Karpas-422 (cell line): ENCODE data around the gene FAM184A. TPM values are rescaled to one million over a fixed set of nuclear protein-coding genes. Genes with fewer than 3 reads are reported as not detected.

ENCODE experiments used
- DNase-seq: peaks from one replicate; pipeline ENCODE4 v3.0.0-alpha.2; 2015
- H2AFZ ChIP-seq: fragments of 200-600 bp; sonication (generic); 2 replicates; pipeline ENCODE4 v1.6.1; 2014; ENCODE audit warnings: antibody characterized with exemption, low read length, mixed read lengths
- H3K27ac ChIP-seq: fragments of 200-600 bp; sonication (generic); 2 replicates; pipeline ENCODE4 v1.5.1; 2014; ENCODE audit warnings: mild to moderate bottlenecking, low read length, moderate library complexity
- H3K27me3 ChIP-seq: fragments of 200-600 bp; sonication (generic); 2 replicates; pipeline ENCODE4 v1.6.1; 2014; ENCODE audit warnings: low read length, mixed read lengths
- H3K36me3 ChIP-seq: fragments of 200-600 bp; sonication (generic); 2 replicates; pipeline ENCODE4 v1.6.1; 2014; ENCODE audit warnings: low read length, mixed read lengths; ENCODE audit not compliant: insufficient read depth
- H3K4me1 ChIP-seq: fragments of 200-600 bp; sonication (generic); 2 replicates; pipeline ENCODE4 v1.6.1; 2014; ENCODE audit warnings: mild to moderate bottlenecking, low read length, mixed read lengths
- H3K4me2 ChIP-seq: fragments of 200-600 bp; sonication (generic); 2 replicates; pipeline ENCODE4 v1.6.1; 2014; ENCODE audit warnings: low read length, low read depth, mild to moderate bottlenecking; ENCODE audit not compliant: poor library complexity, severe bottlenecking
- H3K4me3 ChIP-seq: fragments of 200-600 bp; sonication (generic); 2 replicates; pipeline ENCODE4 v1.5.1; 2014; ENCODE audit warnings: mild to moderate bottlenecking, antibody characterized with exemption, low read length, mixed read lengths
- H3K79me2 ChIP-seq: fragments of 200-600 bp; sonication (generic); 2 replicates; pipeline ENCODE4 v1.6.1; 2014; ENCODE audit warnings: mild to moderate bottlenecking, low read length, mixed read lengths
- H3K9ac ChIP-seq: fragments of 200-600 bp; sonication (generic); 2 replicates; pipeline ENCODE4 v1.6.0; 2014; ENCODE audit warnings: low read length
- H3K9me2 ChIP-seq: fragments of 200-600 bp; sonication (generic), shearing (Covaris generic); replicated peaks from 2 replicates; pipeline ENCODE4 v1.6.0; 2014; ENCODE audit warnings: mild to moderate bottlenecking, low read length, moderate library complexity; ENCODE audit not compliant: insufficient read depth
- H3K9me3 ChIP-seq: fragments of 300-700, 200-600 bp; sonication (generic); 2 replicates; pipeline ENCODE4 v1.6.1; 2014; ENCODE audit warnings: low read length, mixed read lengths
- H4K20me1 ChIP-seq: fragments of 200-600 bp; sonication (generic); 2 replicates; pipeline ENCODE4 v1.6.1; 2014; ENCODE audit warnings: mild to moderate bottlenecking, antibody characterized with exemption, low read length, low read depth; ENCODE audit not compliant: insufficient read depth
- total RNA-seq: library from RNA; depleted of rRNA; stranded (reverse); fragments of >200 nt; shearing (Covaris generic); gene quantifications from 2 replicates; pipeline ENCODE4 v1.2.3, GENCODE V29; 2014; ENCODE audit warnings: low replicate concordance

Gene FAM184A
- total RNA-seq, 1 experiment from 2014 or later = 8.4 TPM

DNA sequence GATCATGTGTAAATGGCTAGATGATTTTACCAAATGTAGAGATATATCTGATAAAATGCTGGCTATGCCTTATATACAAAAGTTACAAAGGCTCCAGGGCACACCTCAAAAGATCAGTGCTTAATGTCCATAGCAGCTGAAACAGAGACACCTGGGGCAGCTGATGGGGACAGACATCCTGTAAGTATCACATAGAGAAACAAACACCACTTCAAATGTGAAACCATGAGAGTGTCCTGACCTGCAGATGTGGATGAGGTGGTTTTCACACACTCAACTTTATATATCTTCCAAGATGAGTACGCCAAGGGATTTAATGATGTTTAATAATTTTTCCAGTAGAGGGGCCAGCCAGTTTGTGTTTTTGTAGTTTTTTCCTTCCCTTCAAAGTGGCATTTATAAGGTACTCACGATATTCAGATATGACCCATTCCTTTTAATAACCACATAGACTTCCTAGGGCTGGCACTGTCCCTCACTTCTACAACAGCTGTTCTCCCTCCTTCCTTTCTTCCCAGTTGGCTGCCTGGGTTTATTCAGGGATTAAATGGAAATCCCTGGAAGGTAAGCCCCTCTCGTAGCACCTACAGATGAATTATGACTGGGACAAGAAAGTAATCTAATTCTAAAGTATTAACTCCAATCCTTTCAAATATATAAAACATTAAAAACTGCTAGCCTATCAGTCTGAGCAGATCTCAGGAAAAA is 93.2 kb downstream of the FAM184A start:
- H3K4me1 ChIP-seq = no peaks in the 10 kb centered on the region
- no peak overlapping the region for H3K9ac ChIP-seq
- H3K4me2 ChIP-seq = no peak overlapping the region
- 0 out of 2 replicates have a peak overlapping the region, but pooled peaks have one; percentile 50 for H2AFZ ChIP-seq
- H3K9me2 ChIP-seq = no peaks in the 10 kb centered on the region
- no peaks in the 10 kb centered on the region for H3K27me3 ChIP-seq
- no peak overlapping the region for H3K27ac ChIP-seq
- H3K4me3 ChIP-seq = no peak overlapping the region
- no peaks in the 10 kb centered on the region for H3K79me2 ChIP-seq
- H3K9me3 ChIP-seq = no peaks in the 10 kb centered on the region
- no peaks in the 10 kb centered on the region for H4K20me1 ChIP-seq
- no peak for DNase-seq
- H3K36me3 ChIP-seq = no peaks in the 10 kb centered on the region

DNA sequence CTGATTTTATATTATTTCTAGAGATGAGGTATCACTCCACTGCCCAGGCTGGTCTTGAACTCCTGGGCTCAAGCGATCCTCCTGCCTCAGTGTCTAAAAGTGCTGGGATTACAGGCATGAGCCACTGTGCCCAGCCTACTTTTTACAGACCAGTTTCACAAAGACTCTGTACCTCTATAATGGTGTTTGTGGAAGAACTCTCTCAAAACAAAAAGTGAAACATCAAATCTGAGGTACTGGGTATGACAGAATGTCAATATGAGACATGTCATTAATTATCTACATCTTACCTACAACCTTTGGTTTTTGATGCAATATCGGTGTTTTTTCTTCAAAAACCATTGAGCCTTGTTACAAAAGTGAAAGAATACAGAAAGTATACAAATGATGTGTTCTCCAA is 94.1 kb downstream of the FAM184A start:
- Histone ChIP-seq H3K4me2 (no peak overlapping the region), H3K4me3 (no peak overlapping the region), H4K20me1 (no peaks in the 10 kb centered on the region), H3K27me3 (no peaks in the 10 kb centered on the region), H3K4me1 (no peaks in the 10 kb centered on the region), H3K9me2 (no peaks in the 10 kb centered on the region), H3K9ac (no peak overlapping the region), H3K36me3 (no peaks in the 10 kb centered on the region), H3K79me2 (no peaks in the 10 kb centered on the region), H3K9me3 (no peaks in the 10 kb centered on the region), H2AFZ (no peak overlapping the region), H3K27ac (no peak overlapping the region)
- DNase-seq = no peak

DNA sequence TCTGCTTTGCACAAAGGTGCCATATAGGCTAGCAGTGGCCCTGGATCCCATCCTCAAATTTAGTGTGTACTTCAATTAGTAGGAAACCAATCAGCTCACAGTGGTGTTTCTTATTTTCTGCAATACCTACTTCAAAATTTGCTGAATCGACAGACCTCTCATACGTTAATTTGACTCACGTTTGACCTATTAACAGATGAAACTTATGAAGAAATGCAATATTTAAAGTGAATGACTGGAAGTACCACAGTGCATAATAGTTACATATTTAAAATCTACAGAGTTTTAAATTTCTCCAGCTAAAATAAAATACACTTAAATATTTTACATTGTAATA is 95.9 kb downstream of the FAM184A start:
- Histone ChIP-seq H3K9ac (no peak overlapping the region), H3K27ac (no peak overlapping the region), H4K20me1 (no peaks in the 10 kb centered on the region), H3K9me2 (no peaks in the 10 kb centered on the region), H3K79me2 (no peaks in the 10 kb centered on the region), H3K36me3 (no peaks in the 10 kb centered on the region), H3K4me1 (no peaks in the 10 kb centered on the region), H3K4me2 (no peak overlapping the region), H3K4me3 (no peak overlapping the region), H3K9me3 (no peaks in the 10 kb centered on the region), H2AFZ (no peak overlapping the region), H3K27me3 (no peaks in the 10 kb centered on the region)
- no peak for DNase-seq

DNA sequence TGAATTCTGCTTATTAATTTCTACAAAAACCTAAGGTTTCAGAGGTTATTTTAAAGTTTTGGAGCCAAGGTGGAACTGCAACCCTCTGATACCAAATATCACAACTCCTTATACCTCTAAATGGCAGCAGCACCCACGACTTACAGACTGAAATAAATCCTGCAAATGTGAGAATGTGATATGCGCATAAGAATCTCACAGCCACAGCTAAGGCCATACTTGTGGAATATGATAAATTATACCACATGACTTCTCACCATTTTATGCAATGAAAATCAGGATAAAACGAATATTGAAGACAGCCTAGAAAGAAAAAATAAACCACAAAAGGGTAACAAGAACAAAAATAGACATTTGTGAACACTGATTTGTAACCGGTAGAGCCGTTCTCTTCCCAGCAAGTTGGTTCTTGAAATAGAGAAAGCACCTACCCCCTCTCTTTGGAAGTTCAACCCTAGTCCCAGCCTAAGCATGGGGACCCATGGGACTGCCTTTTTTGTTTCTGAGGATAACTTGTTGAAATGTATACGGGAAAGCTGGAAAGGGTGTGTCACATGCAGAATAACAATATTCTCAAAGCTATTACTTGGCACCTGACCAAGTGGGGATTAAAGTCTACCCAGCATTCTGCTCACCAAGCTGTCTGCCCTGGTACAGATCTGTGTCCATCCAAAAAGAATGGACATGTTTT is 96.4 kb downstream of the FAM184A start:
- no peak overlapping the region for H3K9ac ChIP-seq
- no peak for DNase-seq

DNA sequence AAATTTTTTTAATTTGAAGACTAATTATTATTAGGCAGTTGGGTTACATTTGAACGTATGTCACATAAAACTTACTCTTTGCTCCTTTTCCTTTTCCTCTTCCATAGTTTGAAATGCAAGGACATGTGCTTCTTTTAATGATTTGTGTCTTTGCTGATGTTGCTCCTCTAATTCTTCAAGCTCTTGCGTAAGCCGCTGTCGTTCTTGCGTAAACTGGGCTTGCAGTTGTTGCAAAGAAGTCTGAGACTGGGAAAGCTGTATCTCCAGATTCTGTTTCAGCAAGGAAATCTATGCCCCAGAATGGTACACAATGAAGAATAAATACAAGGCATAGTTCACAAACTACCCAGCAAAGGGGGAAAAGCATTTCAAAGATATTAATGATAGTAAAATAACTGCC is 98.4 kb downstream of the FAM184A start:
- H4K20me1 ChIP-seq = no peaks in the 10 kb centered on the region
- H3K9ac ChIP-seq = no peak overlapping the region
- no peaks in the 10 kb centered on the region for H3K4me1 ChIP-seq
- H3K79me2 ChIP-seq = no peaks in the 10 kb centered on the region
- H3K4me2 ChIP-seq = no peak overlapping the region
- no peak overlapping the region for H2AFZ ChIP-seq
- H3K27ac ChIP-seq = no peak overlapping the region
- H3K27me3 ChIP-seq = no peaks in the 10 kb centered on the region
- no peaks in the 10 kb centered on the region for H3K36me3 ChIP-seq
- H3K9me3 ChIP-seq = no peaks in the 10 kb centered on the region
- H3K9me2 ChIP-seq = no peaks in the 10 kb centered on the region
- H3K4me3 ChIP-seq = no peak overlapping the region
- no peak for DNase-seq

More for the DNA sequence above, 96.4 kb downstream of the FAM184A start:
- Histone ChIP-seq H3K9me3 (no peaks in the 10 kb centered on the region), H3K27me3 (no peaks in the 10 kb centered on the region), H3K79me2 (no peaks in the 10 kb centered on the region), H3K4me3 (no peak overlapping the region), H4K20me1 (no peaks in the 10 kb centered on the region), H3K4me1 (no peaks in the 10 kb centered on the region), H3K9me2 (no peaks in the 10 kb centered on the region), H3K4me2 (no peak overlapping the region), H2AFZ (no peak overlapping the region), H3K27ac (no peak overlapping the region), H3K36me3 (no peaks in the 10 kb centered on the region)

DNA sequence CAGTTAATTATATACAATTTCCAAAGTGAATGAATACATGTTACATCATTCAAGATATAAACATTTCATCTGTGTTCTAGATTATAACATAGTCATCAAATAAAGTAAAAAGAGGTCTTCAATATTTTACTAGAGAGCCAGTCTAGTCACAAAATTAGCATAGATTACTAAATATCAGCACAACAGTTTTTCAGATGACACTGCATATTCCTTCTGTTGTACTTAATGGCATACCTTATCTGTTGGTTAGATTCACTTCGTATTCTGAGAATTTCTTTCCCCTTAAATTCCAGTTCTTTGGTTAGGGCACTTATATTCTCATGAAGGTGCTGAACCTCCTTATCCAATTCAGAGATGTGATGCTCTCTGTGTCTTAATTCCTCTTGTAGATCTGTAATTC is 103.7 kb downstream of the FAM184A start:
- no peaks in the 10 kb centered on the region for H3K4me1 ChIP-seq
- H3K9me3 ChIP-seq = no peaks in the 10 kb centered on the region
- H3K4me2 ChIP-seq = no peak overlapping the region
- H3K9me2 ChIP-seq = no peaks in the 10 kb centered on the region
- H3K27me3 ChIP-seq = no peaks in the 10 kb centered on the region
- H3K79me2 ChIP-seq = no peaks in the 10 kb centered on the region
- H3K36me3 ChIP-seq = no peaks in the 10 kb centered on the region
- no peak for DNase-seq
- no peak overlapping the region for H3K4me3 ChIP-seq
- no peak overlapping the region for H2AFZ ChIP-seq
- no peak overlapping the region for H3K9ac ChIP-seq
- H3K27ac ChIP-seq = no peak overlapping the region
- H4K20me1 ChIP-seq = no peaks in the 10 kb centered on the region

DNA sequence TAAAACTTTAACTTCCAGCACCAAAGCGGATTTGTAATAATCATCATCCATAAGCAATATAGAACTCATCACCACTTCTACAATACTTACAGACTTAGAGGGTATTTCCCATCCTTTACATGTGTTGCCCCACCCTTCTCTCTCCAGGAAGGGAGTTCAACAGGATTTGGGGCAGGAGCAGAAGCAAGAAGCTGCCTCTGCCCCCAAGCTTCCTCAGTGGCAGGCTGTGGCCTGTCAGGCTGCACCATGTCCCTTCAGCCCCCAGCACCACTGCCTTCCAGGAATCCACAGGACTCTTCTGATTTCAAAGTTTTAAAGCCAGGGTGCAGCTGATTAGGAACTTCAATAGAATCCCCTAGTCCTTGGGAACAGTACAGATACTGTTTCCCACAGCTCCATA is 106.8 kb downstream of the FAM184A start:
- Histone ChIP-seq H3K9me3 (no peaks in the 10 kb centered on the region), H2AFZ (no peak overlapping the region), H3K4me3 (no peak overlapping the region), H4K20me1 (no peaks in the 10 kb centered on the region), H3K9ac (no peak overlapping the region), H3K79me2 (no peaks in the 10 kb centered on the region), H3K36me3 (no peaks in the 10 kb centered on the region), H3K9me2 (no peaks in the 10 kb centered on the region), H3K27ac (no peak overlapping the region), H3K27me3 (no peaks in the 10 kb centered on the region), H3K4me1 (no peaks in the 10 kb centered on the region), H3K4me2 (no peak overlapping the region)
- no peak for DNase-seq

DNA sequence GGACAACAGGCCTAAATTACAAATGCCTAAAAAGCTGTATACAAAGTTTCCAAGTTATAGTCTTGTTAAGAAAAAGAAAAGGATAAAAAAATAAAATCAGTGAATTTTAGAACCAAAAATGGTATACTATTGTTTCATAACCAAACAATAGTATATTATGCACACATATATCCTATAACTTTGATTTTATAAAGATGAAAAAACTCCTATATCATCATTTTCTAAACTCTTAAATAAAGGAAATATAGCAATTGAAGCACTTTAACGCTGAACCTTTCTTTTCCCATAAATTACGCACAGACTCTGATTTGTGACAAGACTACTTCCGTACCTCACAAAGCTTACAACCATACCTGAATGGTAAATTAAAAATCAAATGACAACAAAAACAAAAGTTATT is 107.6 kb downstream of the FAM184A start:
- H4K20me1 ChIP-seq = no peaks in the 10 kb centered on the region
- H2AFZ ChIP-seq = no peak overlapping the region
- H3K36me3 ChIP-seq = no peaks in the 10 kb centered on the region
- H3K9ac ChIP-seq = no peak overlapping the region
- no peaks in the 10 kb centered on the region for H3K27me3 ChIP-seq
- no peak overlapping the region for H3K27ac ChIP-seq
- H3K4me1 ChIP-seq = no peaks in the 10 kb centered on the region
- H3K79me2 ChIP-seq = no peaks in the 10 kb centered on the region
- no peak overlapping the region for H3K4me2 ChIP-seq
- no peaks in the 10 kb centered on the region for H3K9me3 ChIP-seq
- DNase-seq = no peak
- H3K9me2 ChIP-seq = no peaks in the 10 kb centered on the region
- H3K4me3 ChIP-seq = no peak overlapping the region
